GM21825 (cell line): Measurements from ENCODE around the gene GLIS2.
A peak's percentile ranks its signal among the peaks of the same experiment; 100 is the strongest.

Source experiments
- ATAC-seq: cut with Tn5 transposase; IDR thresholded peaks from one replicate; pipeline ENCODE4 v1.9.1; 2021; ENCODE audit warnings: mild to moderate bottlenecking, moderate library complexity; ENCODE audit not compliant: unreplicated experiment

The GLIS2 gene

GRCh38 chr16:4367393-4367856 lies 51.6 kb downstream of the GLIS2 start:
- no peak for ATAC-seq

DNA sequence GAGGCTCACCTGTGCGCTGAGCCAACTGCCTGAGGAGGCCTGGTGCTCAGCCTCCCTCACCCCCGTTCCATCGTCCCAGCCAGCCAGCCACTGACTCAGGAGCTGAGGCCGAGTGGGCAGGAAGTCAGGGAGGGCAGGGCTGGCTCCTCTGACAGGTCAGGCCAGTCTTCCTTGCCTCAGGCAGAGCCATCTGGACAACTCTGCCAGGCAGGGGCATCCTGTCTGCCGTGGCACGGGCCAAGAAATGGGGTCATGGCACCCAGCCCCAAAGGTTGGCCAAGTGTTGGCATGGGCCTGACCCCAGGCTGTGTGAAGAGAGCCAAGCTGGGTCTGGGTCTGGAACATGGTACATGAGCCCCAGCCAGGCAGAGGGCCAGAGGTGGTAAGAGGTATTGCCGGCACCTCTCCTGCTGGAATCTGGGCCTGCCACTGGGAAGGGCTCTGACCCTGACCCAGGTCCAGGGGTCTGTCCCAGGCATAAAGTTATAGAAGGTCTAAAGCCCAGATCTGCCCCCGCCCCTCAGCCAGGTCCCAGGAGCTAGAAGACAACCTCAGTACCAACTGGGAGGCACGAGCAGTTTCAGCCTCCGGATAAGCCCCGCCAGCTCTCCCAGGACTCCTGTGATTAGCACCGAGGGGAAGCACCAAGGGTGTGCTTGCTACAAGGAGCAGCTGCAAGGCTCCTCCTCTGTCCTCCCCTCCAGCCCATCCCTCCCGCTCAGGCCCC lies 53.3 kb downstream of the GLIS2 start:
- no peak for ATAC-seq

- no peak for ATAC-seq
Observed at GRCh38 chr16:4370151-4370550, 54.3 kb downstream of the GLIS2 start.

DNA sequence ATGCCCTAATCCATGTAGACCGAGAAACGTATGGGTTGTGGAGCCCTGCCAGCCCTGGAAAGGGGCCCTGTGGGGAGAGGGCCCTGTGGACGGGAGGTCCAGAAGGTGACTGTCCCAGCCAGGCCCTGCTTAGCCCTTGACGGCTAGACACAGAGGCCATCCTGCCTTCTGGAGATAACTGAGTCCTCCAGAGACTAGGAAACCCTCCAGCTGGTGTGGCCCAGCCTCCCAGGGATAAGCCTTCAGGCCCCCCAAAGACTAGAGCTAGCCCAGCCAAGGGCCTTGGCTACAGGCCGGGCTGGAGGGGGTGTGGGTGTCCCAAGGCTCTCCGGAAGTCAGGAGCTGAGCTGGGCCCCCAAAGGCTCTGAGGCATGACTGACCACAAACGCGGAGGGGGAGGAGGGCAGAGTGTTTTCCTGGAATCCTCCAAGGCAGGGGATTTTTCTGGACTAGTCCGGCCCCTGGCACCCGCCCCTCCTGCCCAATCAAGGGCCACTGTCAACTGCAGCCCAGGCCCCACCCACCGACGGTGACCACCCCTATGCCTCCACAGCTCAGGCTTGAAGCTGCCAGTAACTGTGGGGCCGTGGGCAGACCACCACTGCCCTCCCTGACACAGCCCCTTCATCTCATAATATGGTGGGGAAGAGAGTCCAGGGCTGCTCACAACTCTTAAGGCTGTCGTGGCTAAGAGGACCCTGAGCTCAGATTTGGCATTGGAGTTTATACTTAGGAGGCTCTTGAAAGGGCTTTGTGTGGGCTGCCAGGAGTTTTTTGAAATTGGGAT lies 54.9 kb downstream of the GLIS2 start:
- no peak for ATAC-seq

GRCh38 chr16:4371357-4372000 lies 55.6 kb downstream of the GLIS2 start, which contains the start of gene VASN:
VASN (plus strand) TSS chr16:4371848; CDS start chr16:4380878, 9,030 bp downstream.
- ATAC-seq = peak; percentile 61

DNA sequence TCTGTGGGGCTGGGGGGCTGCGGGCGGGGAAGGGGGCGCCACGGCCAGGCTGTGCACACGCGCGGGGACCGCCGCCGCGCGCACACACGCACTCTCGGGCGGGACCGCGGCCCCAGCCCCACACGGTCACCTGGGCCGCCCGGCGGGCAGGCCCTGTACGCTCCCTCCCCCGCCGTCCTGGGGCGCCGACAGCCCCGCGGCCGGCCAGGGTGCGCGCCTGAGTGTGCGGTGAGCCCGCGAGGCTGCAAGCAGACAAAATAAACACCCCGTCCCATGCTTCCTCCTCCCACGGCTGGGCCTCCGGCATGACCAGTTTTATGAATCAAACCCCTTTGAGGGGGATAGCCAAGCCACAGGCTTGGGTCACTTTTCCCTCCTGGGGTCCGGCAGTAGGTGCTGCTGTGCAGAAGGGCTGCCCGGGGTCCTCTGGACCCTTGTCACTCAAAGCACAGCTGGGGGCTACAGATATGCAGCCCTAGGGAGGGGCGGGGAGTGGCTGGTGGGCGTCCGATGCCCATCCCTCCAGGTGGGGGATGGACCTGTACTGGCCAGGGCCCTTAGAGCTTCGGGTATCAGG lies 56.2 kb downstream of the GLIS2 start:
- no peak for ATAC-seq

DNA sequence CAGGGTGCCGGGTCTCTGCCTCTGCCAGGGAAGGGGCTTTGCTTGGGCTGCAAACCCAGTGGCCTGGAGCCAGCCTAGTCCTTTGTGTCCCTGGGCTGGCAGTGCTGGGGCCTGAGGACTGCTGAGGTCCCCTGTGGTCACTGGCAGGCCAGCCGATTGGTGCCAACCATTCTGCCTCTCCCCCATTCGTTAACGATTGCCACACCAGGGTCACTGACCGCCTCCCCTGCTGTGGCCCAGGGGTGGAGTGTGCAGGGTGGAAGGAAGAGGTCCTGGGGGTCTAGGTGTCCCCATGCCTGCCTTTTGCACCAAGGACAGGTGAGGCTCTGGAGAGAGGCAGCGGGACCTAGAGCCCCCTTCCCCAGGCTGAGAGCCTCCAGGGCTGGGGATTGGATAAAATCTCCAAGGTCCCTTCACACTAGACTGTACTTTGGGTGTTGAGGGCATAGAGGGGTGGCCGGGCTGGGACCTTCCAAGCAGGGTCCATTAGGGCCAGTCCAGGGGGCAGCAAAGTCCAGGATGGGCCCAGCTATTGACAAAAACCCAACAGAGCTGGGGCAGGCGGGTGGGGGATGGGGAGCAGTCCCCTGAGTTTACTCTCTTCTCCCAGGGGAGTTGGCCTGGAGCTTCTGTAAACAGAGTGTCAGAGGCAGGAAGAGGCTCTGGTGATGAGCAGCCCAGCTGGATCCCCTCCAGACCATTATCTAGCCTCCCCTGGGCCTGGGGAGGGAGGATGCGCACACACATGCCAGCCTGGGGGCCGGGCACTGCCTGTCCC lies 56.9 kb downstream of the GLIS2 start:
- ATAC-seq = no peak

DNA sequence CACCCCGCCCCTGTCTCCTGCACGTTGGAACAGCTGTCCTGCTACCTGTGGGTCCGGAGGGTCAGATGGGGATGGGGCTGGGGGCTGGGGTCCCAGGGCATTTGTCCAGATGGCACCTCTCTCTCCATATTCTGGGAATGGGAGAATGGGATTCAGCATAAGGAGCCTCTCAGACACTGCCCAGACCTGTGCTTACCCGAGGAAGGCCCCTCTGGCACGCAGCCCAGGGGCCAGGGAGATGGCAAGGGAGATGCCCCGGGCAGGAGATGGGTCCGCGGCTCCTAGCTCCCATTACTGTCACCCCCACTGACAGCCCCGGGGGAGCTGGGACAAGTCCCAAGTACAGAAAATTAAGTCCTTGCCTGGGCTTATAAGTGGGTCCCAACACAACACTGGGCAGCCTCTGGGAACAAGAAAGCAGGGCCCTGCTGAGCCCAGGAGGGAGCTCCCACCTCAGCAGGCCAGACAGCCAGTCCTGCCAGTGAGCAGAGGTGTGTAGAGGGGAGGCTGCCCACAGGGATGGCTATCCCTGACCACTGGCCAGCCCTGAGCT lies 57.6 kb downstream of the GLIS2 start:
- ATAC-seq = no peak

- ATAC-seq = no peak
Observed at GRCh38 chr16:4373909-4374742, 58.3 kb downstream of the GLIS2 start.

GRCh38 chr16:4375717-4376116 lies 59.9 kb downstream of the GLIS2 start:
- no peak for ATAC-seq

DNA sequence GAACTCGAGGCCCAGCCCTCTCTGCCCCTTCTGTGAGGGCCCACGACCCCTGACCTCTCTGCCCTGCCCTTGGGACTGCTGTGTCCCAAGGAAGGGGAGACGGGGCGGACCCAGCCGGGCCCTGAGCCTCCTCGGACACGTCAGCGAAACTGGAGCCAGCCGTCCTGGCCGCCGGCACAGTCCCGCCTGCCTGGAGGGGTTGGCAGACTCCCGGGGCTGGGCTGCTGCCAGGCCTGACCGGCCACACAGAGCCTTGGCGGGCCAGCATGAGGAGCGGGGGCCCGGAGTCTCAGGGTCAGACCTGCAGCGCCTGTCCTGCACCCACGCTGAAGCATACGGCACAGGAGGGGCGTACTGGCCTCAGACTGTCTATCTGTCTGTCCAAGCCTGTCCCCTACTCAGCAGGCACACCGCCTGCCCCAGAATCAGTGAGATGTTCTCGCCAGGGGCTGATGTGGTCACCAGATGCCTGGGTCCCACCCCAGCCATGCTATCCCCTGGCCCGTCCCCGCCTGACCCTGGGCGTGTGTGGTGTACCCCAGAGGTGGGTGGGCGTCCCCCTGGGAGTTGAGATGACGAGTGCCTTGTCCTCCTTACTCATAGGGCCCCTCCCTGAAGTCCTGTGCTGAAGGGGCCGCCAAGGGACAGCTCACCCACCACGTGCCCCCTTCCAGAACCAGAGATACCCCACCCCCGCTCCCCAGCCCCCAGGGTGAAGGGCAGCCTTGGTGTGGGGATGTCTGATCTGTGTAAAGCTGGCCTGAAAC lies 60.4 kb downstream of the GLIS2 start:
- ATAC-seq = no peak

DNA sequence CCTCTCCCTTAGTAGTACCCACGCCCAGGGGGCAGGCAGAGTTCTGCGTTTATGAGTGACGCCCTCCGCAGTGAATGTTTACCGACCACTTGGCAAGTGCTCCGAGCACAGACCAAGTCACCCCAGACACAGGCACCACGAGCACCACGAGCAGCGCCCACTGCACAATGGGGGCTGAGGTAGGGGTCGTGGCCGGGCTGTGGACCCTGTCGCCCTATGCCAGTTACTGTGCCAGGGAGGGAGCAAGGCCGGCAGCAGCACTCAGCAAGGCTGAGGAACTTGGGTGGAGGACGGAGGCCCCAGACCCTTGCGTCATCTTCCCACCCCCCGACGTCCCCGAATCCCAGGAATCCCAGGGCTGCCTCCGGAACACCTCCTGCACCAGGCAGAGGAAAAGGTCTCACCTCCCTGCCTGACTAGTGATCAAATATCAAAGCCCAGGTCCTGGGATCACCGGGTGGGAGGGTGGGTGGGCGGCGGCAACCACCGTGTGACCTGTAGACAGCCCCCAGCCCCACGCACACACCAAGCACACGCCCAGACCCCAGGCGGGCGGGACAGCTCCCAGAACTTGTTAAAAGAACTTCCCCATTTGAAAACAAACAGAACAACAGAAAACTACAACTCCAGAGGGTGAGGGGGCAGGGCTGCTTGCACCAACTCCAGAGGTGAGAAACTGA lies 61.2 kb downstream of the GLIS2 start:
- no peak for ATAC-seq

DNA sequence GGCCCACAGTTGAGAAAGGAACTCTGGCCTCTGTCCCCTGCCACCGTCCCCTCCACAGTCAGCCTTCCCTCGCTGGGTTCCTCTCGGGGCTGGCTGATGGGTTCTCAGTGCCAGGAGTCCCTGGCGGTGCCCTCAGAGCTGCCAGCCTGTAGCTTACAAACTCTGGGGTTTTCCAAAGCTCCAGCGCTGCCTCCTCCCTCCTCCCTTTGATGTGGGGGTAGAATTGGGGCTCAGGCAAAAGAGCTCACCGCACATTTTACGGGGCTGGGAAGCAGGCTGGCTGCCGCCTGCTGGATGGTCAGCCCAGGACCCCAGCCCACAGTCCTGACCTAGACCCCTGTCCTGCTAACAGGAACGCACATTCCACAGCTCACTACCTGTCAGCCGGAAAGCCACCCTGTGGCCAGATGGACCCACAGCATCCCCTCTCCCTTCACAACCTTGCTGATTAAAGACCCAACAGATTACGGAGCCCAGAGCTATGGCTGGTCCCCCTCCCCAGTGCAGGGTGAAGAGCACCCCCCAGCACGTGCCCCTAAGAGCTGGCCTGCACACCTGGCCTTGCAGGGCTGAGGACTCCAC lies 61.8 kb downstream of the GLIS2 start:
- no peak for ATAC-seq

- no peak for ATAC-seq
Observed at GRCh38 chr16:4378161-4378666, 62.3 kb downstream of the GLIS2 start.

DNA sequence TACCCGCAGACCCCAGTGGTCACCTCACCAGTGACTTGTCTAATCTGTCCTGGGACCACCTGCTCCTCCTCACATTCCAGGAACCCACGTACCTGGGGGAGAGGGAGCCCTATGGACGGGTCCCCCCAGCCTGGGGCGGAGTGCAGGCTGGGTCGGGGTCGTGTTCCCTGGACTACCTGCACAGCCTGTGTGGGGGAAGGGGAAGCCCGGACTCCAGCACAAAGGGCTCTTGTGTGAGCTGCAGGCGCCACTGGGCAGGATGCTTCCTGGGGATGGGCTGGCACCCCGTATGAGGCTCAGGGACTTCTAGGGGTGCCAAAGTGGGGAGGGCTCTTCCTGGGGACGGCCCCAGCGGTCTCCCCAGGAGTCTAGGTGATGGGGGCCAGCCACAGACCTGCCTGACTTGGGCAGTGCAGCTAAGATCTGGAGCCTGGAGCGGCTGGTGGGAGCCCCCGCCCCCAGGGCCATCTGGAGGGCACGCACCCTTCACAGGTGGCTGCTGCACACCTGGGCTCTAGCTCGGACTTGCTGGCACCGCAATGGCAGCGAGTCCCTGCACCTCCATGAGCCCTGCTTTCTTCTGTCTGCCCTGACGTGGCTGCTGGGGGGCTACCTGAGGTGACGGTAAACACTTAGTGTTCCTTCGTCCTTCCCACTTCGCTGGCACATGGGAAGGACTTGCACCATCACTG lies 63.3 kb downstream of the GLIS2 start:
- no peak for ATAC-seq

GRCh38 chr16:4380119-4381063 lies 64.5 kb downstream of the GLIS2 start:
- ATAC-seq = no peak
